ENCODE data around the gene FN3KRP. TPM values are rescaled to one million over a fixed set of nuclear protein-coding genes. Genes with fewer than 3 reads are reported as not detected.

Gene FN3KRP
- total and polyA plus RNA-seq, 10 of the 15 experiments (the other 5 are each of a cell fraction or from before 2014, with no cell fraction given), result 1.8 to 50.5 (median 26.5) TPM

DNA sequence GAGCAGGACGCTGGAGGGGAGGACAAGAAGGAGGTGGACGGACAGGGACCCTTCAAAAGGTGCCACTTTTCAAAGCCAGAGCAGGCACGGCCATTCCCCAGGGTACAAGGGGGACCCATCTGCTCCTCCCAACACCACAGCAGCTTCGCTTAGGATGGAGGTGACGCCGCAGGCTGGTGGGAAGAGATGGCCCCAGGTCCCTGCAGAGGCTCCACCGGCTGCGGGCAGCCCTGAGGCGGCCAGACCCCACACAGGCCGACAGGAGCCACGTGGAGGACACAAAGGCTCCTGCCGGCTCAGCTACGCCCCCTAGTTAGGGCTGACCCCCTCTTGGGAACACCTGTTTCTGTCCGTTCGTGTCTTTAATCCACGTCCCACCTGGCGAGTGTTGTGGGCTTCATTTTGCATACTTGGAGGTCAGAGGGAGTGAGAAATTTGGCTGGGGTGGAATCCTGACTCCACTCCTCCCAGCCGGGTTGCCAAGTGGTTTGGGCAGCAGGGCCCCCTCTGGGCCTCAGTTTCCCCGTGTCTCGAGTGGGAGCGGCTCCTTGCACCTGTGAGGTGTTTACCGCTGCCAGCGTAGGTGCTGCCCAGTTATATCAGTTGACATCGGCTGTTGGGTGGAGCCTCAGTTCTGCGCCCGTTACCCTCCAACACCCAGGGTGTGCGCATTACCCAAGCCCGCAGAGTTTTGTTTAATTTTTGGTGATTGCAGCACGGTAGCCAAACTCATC, 5.8 kb upstream of the FN3KRP start (continued):
- TF ChIP-seq, protein P1, sequence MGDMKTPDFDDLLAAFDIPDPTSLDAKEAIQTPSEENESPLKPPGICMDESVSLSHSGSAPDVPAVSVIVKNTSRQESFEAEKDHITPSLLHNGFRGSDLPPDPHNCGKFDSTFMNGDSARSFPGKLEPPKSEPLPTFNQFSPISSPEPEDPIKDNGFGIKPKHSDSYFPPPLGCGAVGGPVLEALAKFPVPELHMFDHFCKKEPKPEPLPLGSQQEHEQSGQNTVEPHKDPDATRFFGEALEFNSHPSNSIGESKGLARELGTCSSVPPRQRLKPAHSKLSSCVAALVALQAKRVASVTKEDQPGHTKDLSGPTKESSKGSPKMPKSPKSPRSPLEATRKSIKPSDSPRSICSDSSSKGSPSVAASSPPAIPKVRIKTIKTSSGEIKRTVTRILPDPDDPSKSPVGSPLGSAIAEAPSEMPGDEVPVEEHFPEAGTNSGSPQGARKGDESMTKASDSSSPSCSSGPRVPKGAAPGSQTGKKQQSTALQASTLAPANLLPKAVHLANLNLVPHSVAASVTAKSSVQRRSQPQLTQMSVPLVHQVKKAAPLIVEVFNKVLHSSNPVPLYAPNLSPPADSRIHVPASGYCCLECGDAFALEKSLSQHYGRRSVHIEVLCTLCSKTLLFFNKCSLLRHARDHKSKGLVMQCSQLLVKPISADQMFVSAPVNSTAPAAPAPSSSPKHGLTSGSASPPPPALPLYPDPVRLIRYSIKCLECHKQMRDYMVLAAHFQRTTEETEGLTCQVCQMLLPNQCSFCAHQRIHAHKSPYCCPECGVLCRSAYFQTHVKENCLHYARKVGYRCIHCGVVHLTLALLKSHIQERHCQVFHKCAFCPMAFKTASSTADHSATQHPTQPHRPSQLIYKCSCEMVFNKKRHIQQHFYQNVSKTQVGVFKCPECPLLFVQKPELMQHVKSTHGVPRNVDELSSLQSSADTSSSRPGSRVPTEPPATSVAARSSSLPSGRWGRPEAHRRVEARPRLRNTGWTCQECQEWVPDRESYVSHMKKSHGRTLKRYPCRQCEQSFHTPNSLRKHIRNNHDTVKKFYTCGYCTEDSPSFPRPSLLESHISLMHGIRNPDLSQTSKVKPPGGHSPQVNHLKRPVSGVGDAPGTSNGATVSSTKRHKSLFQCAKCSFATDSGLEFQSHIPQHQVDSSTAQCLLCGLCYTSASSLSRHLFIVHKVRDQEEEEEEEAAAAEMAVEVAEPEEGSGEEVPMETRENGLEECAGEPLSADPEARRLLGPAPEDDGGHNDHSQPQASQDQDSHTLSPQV (IDR thresholded peaks at IDR 0.05), result no peak
- TF ChIP-seq NR2C1 (IDR thresholded peaks at IDR 0.05) (no peak), RAD21 (IDR thresholded peaks at IDR 0.05; ENCODE audit: insufficient read depth, low read depth, low read length) (no peak), HDGF (IDR thresholded peaks at IDR 0.05) (no peak), BMI1 (IDR thresholded peaks at IDR 0.05; ENCODE audit: borderline replicate concordance) (no peak)
- TF ChIP-seq, protein P2, sequence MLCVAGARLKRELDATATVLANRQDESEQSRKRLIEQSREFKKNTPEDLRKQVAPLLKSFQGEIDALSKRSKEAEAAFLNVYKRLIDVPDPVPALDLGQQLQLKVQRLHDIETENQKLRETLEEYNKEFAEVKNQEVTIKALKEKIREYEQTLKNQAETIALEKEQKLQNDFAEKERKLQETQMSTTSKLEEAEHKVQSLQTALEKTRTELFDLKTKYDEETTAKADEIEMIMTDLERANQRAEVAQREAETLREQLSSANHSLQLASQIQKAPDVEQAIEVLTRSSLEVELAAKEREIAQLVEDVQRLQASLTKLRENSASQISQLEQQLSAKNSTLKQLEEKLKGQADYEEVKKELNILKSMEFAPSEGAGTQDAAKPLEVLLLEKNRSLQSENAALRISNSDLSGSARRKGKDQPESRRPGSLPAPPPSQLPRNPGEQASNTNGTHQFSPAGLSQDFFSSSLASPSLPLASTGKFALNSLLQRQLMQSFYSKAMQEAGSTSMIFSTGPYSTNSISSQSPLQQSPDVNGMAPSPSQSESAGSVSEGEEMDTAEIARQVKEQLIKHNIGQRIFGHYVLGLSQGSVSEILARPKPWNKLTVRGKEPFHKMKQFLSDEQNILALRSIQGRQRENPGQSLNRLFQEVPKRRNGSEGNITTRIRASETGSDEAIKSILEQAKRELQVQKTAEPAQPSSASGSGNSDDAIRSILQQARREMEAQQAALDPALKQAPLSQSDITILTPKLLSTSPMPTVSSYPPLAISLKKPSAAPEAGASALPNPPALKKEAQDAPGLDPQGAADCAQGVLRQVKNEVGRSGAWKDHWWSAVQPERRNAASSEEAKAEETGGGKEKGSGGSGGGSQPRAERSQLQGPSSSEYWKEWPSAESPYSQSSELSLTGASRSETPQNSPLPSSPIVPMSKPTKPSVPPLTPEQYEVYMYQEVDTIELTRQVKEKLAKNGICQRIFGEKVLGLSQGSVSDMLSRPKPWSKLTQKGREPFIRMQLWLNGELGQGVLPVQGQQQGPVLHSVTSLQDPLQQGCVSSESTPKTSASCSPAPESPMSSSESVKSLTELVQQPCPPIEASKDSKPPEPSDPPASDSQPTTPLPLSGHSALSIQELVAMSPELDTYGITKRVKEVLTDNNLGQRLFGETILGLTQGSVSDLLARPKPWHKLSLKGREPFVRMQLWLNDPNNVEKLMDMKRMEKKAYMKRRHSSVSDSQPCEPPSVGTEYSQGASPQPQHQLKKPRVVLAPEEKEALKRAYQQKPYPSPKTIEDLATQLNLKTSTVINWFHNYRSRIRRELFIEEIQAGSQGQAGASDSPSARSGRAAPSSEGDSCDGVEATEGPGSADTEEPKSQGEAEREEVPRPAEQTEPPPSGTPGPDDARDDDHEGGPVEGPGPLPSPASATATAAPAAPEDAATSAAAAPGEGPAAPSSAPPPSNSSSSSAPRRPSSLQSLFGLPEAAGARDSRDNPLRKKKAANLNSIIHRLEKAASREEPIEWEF (IDR thresholded peaks at IDR 0.05; ENCODE audit: insufficient replicate concordance, low read depth, low read length), result no peak
- TF ChIP-seq, protein P3, sequence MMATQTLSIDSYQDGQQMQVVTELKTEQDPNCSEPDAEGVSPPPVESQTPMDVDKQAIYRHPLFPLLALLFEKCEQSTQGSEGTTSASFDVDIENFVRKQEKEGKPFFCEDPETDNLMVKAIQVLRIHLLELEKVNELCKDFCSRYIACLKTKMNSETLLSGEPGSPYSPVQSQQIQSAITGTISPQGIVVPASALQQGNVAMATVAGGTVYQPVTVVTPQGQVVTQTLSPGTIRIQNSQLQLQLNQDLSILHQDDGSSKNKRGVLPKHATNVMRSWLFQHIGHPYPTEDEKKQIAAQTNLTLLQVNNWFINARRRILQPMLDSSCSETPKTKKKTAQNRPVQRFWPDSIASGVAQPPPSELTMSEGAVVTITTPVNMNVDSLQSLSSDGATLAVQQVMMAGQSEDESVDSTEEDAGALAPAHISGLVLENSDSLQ (IDR thresholded peaks at IDR 0.05), result no peak
- TF ChIP-seq, protein P4, sequence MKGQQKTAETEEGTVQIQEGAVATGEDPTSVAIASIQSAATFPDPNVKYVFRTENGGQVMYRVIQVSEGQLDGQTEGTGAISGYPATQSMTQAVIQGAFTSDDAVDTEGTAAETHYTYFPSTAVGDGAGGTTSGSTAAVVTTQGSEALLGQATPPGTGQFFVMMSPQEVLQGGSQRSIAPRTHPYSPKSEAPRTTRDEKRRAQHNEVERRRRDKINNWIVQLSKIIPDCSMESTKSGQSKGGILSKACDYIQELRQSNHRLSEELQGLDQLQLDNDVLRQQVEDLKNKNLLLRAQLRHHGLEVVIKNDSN (IDR thresholded peaks at IDR 0.05; ENCODE audit: borderline replicate concordance, extremely low read length, insufficient read depth, low read depth, low read length), result no peak

Data from GM12878 (cell line).